ENCODE measurements around the gene NME5.

GRCh38 chr5:138096363-138096762 is 42.9 kb downstream of the NME5 start:
- TF ChIP-seq EZH2 (IDR thresholded peaks at IDR 0.05; ENCODE audit: low read depth): no peak
- no peak for TF ChIP-seq CTCF (conservative IDR thresholded peaks at IDR 0.05)

Measured in PC-9 (cell line).